ENCODE measurements around the gene ZSWIM8. TPM values are rescaled to one million over a fixed set of nuclear protein-coding genes. Genes with fewer than 3 reads are reported as not detected.

Gene ZSWIM8
- total RNA-seq, 1 experiment from 2014 or later, result 18.3 TPM

DNA sequence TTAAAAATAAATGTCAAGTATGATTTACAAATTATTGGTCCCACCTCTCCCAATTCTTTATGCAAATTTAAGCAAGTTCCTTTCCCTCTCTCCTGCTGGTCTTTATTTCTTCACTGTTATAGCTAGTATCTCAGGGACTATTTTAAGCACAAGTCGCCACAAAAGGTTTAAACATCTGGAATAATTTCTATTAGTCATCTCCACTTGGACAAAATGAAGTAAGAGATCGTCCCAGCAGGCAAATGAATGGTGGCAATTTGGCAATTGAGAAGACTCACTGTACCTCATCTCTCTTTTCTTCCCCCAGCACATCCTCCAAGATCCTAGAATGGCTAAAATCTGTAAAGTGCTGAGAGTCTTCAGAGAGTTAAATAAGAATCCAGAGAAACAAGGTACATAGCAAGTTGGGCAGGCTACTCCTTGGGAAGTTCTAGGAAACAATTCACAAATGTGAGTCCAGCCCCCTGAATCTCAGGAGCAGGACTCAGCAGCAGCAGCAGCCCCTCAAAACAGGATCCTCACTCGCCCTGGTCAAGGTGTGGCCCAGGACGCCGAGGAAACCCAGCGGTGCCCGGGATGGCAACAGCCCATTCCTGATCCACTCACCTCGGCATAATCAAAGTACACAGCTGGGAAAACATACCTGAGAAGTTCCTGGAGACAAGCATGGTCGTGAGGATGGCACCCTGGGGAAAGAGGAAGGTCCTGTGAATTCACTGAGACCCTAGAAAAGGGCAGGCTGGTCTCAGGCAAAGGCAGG lies 56.3 kb downstream of the ZSWIM8 start:
- peak; percentile 26 for DNase-seq (ENCODE audit: low read depth)

DNA sequence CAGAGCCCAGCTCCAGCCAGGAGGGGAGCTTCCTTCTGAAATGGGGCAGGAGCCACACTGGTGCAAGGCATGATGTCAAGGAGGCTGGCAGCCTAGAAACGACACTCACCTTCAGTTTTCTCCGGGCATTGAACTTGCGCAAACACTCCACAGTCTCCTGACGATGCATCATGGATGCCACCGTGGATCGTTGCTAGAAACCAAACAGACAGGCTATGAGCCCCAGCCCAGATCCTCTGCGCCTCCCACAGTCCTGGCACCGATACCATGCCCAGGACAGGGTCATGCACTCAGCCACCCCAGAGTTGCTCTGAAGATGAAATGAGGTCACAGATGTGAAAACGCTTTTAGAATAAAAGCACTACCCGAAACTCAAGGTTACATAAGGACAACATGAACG lies 56.9 kb downstream of the ZSWIM8 start:
- DNase-seq (ENCODE audit: low read depth), result no peak

DNA sequence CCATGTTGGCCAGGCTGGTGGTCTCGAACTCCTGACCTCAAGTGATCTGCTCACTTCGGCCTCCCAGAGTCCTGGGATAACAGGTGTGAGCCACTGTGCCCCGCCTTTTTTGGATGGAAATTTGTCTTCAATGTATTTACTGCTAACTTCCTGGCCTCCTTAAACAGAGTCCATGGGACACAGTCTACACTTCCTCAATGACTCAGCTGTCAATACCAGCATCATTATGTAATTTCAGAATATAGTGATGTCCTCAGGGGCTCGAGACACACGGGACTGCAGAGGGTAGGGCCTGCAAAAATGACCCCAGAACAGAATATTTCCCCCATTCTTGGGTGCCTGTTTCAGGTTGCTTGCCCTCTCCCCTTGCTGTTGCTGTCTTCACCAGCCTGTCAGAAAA lies 57.9 kb downstream of the ZSWIM8 start:
- no peak for DNase-seq (ENCODE audit: low read depth)

DNA sequence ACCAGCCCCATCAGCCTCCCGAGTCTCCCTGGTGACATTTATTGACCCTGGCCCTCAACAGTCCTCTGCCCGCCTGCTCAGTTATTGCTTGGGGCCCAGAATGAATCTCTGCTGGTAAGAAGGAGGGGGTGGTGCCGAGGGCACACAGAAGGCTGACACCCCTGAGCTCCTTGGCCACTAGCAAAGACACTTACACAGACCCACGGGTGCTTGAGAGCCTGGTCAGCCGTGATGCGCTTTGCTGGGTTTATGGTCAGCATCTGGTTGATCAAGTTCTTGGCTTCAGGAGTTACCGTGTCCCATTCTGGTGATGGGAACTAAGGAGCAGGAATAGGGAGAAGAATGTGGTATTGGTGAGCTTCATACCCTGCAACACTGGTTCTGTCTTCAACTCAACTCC lies 61.6 kb downstream of the ZSWIM8 start:
- DNase-seq (ENCODE audit: low read depth), result no peak

DNA sequence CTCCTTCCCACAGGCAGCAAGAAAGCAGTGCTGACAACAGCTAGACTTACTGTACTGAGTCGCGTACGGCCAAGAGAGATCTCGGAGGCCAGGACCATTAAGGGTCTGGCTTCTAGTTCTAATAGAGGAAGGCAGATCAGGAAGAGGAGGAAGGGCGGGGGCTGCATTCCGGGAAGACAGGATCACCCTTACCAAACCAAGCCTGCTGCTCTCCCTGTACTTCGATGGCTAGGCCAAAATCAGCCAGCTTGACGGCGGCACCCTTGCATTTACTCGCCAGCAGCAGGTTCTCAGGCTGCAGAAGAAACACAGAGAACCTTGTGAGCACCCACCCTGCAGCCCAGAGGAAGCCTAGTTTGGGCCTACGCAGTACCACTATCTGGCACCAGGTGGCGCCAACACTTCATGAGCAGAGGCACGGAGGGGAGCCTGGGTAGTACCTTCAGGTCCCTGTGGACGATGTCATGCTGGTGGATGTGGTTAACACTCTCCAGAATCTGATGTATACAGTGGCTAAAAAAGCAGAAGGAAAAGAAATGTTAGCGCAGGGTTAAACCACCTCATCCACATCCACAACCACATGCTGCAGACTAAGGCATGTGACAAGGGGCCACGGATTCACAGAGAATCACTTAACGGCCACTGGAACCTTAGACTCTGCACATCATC lies 63.5 kb downstream of the ZSWIM8 start:
- peak; percentile 67 for DNase-seq (ENCODE audit: low read depth)

DNA sequence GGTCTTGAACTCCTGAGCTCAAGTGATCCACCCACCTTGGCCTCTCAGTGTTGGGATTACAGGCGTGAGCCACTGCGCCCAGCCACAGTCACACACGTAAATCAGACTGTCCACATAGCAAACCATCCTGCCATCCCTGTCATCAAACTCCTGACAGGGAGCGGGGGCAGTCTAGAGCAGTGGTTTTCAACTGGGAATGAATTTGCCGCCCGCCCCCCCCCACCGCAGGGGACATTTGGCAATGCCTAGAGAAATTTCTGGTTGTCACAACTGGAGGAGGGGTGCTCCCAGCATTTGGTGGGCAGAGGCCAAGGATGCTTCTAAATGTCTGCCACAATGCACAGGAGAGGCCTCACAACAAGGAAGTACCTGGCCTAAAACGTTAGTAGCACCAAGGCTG lies 64.8 kb downstream of the ZSWIM8 start:
- no peak for DNase-seq (ENCODE audit: low read depth)

DNA sequence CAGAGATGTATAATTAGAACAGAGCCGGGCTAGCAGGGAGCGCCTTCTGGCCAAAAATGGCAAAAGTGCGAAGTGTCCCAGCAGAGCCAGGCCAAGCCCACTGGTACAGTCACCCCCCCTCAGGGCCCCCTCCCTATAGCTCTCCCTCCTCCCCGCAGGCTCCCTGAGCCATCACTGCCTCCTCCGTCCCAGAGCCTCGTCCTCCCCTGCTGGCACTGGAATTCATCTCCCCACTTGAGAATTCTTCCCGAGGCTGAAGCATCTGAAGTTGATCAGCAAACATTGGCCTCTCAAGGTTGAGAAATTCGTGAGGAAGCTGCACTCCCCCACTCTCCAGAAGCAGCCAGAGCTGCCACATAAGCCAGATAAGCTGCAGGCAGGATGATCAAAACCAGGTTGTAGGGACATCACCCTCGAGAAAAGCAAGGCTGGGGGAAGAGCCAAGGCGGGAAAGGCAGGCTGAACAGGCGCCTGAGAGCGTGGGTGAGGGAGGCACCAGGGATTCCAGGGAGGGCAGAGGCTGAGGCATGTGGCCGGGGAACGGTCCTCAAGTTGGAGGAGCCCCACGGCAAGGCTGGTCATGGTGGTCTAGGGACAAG lies 65.6 kb downstream of the ZSWIM8 start:
- no peak for DNase-seq (ENCODE audit: low read depth)

Other genes with a start within 250 kb of the ZSWIM8 start
- gene USP54, start 194.3 kb upstream of the ZSWIM8 start, total RNA-seq (2014; rRNA removed; shearing (Covaris generic)), result 6.4 and 8.3 TPM in 2 replicates
- gene MYOZ1, start 144.1 kb upstream of the ZSWIM8 start, total RNA-seq (2014; rRNA removed; shearing (Covaris generic)), result not detected in 2 replicates
- not detected in 2 replicates for gene SYNPO2L, start 129.6 kb upstream of the ZSWIM8 start, total RNA-seq (2014; rRNA removed; shearing (Covaris generic))
- 0.59 TPM in 1 of 2 replicates, not detected in the other for gene AGAP5, start 87.5 kb upstream of the ZSWIM8 start, total RNA-seq (2014; rRNA removed; shearing (Covaris generic))
- 40.0 and 47.6 TPM in 2 replicates for gene SEC24C, start 41.2 kb upstream of the ZSWIM8 start, total RNA-seq (2014; rRNA removed; shearing (Covaris generic))
- gene CHCHD1, start 3.6 kb upstream of the ZSWIM8 start, total RNA-seq (2014; rRNA removed; shearing (Covaris generic)), result 67.9 and 70.7 TPM in 2 replicates
- 8.1 and 11.7 TPM in 2 replicates for gene NDST2, start 26.0 kb downstream of the ZSWIM8 start, total RNA-seq (2014; rRNA removed; shearing (Covaris generic))
- gene CAMK2G, start 88.9 kb downstream of the ZSWIM8 start, total RNA-seq (2014; rRNA removed; shearing (Covaris generic)), result 15.4 and 16.0 TPM in 2 replicates
- gene PLAU, start 125.5 kb downstream of the ZSWIM8 start, total RNA-seq (2014; rRNA removed; shearing (Covaris generic)), result 173 and 188 TPM in 2 replicates
- 62.7 and 66.2 TPM in 2 replicates for gene VCL, start 212.5 kb downstream of the ZSWIM8 start, total RNA-seq (2014; rRNA removed; shearing (Covaris generic))

Measured in RPMI7951 (cell line).